ENCODE measurements around the gene VPS35. TPM values are rescaled to one million over a fixed set of nuclear protein-coding genes. Genes with fewer than 3 reads are reported as not detected.
A peak's percentile ranks its signal among the peaks of the same experiment; 100 is the strongest.
"Not testable (repeated sequence)": the region's sequence is repeated elsewhere in the genome, so short reads cannot be mapped to it uniquely, and the experiment has no call there.

VPS35 gene
- total RNA-seq, 4 donors from 2014 or later: 49.1 to 74.8 (median 60.7) TPM

DNA sequence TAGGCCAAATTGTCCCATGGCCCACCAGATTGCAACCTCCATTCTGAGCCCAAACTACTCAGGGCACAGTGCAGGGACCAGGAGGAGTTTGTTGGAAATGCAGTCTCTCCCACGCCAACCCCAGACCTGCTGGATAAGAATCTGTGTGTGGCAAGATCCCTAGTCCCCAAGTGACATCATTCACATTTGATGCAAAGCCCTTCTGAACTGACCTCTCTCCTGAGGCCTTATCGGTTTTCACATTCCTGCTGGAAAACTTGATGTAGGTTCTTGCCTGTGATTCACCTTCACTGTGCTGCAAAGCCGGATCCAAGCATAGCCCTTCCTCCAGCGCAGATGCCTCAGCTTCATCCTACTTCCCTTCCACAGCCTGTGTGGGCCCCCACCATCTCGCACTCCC is 61.2 kb downstream of the VPS35 start:
- TF ChIP-seq, protein P1, sequence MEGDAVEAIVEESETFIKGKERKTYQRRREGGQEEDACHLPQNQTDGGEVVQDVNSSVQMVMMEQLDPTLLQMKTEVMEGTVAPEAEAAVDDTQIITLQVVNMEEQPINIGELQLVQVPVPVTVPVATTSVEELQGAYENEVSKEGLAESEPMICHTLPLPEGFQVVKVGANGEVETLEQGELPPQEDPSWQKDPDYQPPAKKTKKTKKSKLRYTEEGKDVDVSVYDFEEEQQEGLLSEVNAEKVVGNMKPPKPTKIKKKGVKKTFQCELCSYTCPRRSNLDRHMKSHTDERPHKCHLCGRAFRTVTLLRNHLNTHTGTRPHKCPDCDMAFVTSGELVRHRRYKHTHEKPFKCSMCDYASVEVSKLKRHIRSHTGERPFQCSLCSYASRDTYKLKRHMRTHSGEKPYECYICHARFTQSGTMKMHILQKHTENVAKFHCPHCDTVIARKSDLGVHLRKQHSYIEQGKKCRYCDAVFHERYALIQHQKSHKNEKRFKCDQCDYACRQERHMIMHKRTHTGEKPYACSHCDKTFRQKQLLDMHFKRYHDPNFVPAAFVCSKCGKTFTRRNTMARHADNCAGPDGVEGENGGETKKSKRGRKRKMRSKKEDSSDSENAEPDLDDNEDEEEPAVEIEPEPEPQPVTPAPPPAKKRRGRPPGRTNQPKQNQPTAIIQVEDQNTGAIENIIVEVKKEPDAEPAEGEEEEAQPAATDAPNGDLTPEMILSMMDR (IDR thresholded peaks at IDR 0.05): no peak
- TF ChIP-seq POLR2AphosphoS5 (IDR thresholded peaks at IDR 0.05): no peak
- H3K4me3 ChIP-seq: no peak overlapping the region
- no peaks in the 10 kb centered on the region for H3K27me3 ChIP-seq
- H3K36me3 ChIP-seq: no peaks in the 10 kb centered on the region
- no peaks in the 10 kb centered on the region for H3K9me3 ChIP-seq
- DNase-seq (ENCODE audit: low spot score in 2 of 2): no peak
- no peak overlapping the region for H3K27ac ChIP-seq
- WGBS: 86% methylated on average over 5 of the region's 5 CpGs
- H3K4me1 ChIP-seq: peaks cover 4% of the 10 kb centered on the region

DNA sequence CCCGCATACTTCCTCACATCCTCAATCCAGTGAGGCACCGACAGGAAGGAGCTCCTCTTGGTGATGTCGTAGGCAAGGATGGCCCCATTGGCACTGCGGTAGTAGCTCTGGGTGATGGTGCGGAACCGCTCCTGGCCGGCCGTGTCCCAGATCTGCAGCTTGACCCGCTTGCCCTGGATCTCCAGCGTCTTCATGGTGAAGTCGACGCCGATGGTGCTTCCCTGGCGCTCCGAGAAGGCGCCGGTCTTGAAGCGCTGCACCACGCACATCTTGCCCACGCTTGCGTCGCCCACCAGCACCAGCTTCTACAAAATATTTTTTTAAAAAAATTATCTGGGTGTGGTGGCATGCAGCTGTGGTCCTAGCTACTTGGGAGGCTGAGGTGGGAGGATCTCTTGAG is 62.3 kb downstream of the VPS35 start:
- peaks cover 12% of the 10 kb centered on the region for H3K4me1 ChIP-seq
- WGBS: 97% methylated on average over 19 of the region's 22 CpGs
- not testable (repeated sequence) for H3K27ac ChIP-seq; H3K27me3 ChIP-seq; H3K4me3 ChIP-seq; H3K9me3 ChIP-seq; H3K36me3 ChIP-seq; DNase-seq (ENCODE audit: low spot score in 2 of 2)

DNA sequence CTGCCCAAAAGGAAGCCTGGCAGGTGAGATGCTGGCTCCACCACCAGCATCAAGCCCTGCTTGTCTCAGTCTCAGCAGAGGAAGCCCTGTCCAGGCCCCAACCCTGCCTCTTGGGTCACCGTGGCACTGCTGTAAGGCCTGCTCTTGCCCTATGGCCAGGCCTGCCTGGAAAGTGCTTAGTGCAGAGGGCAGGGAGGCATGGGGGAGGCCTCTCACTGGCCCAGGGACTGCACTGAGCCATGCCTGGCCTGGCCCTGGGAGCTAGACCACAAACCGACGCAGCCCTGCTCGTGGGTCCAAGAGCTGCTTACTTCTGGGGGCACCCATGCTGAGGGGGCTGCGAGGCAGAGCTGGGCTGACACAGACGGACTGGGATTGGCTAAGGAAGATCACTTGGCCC is 64.1 kb downstream of the VPS35 start:
- H3K4me3 ChIP-seq, H3K36me3 ChIP-seq: not testable (repeated sequence)

DNA sequence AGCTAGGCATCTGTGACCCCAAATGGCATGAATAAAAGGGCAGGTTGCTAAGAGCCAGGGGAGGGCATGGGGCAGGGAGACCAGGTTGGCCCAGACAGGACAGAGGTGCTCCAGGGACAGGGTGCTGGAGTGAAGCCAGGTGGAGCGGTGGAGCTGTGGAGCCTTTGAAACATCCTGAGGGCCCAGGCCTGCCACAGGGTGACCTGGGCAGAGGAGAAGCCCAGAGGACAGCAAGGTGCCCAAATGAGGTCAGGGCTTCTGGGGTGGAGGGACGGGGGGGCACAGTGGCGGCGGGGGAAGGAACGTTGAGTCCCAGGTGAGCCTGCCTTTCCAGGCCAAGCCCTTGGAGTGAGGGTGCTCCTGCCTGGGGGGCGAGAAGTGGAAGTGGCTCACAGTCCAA is 65.3 kb downstream of the VPS35 start:
- H3K27me3 ChIP-seq; H3K4me3 ChIP-seq; H3K36me3 ChIP-seq; H3K9me3 ChIP-seq; H3K27ac ChIP-seq; DNase-seq (ENCODE audit: low spot score in 2 of 2): not testable (repeated sequence)
- H3K4me1 ChIP-seq: peaks cover 22% of the 10 kb centered on the region
- WGBS: 100% methylated on average over 1 of the region's 6 CpGs

More for the DNA sequence above, 64.1 kb downstream of the VPS35 start:
- WGBS: no CpG with 5 or more reads among the region's 6 CpGs
- not testable (repeated sequence) for H3K27me3 ChIP-seq; H3K9me3 ChIP-seq; DNase-seq (ENCODE audit: low spot score in 2 of 2); H3K27ac ChIP-seq
- peaks cover 26% of the 10 kb centered on the region for H3K4me1 ChIP-seq

DNA sequence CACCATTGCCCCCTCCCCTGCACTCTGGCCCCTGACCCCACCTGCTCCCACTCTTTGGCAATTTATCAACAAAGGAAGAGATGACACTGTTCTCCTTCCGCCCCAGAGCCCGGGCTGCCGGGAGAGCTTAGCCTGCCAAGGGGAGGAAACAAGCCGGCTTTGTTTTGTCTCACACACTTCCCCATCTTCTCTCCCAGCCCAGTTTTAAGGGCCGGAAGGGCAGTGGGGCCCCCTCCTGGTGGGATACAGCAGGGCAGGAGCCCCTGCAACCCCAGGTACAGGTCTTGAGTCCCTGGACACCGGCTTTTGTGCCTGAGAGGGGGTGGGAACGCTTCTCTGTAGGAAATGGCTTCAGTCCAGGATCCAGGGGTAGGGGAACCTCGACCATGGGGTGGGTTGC is 65.7 kb downstream of the VPS35 start:
- not testable (repeated sequence) for H3K9me3 ChIP-seq; H3K4me3 ChIP-seq; DNase-seq (ENCODE audit: low spot score in 2 of 2); H3K36me3 ChIP-seq; H3K27me3 ChIP-seq; H3K27ac ChIP-seq
- H3K4me1 ChIP-seq: peaks cover 22% of the 10 kb centered on the region
- WGBS: no CpG with 5 or more reads among the region's 8 CpGs

DNA sequence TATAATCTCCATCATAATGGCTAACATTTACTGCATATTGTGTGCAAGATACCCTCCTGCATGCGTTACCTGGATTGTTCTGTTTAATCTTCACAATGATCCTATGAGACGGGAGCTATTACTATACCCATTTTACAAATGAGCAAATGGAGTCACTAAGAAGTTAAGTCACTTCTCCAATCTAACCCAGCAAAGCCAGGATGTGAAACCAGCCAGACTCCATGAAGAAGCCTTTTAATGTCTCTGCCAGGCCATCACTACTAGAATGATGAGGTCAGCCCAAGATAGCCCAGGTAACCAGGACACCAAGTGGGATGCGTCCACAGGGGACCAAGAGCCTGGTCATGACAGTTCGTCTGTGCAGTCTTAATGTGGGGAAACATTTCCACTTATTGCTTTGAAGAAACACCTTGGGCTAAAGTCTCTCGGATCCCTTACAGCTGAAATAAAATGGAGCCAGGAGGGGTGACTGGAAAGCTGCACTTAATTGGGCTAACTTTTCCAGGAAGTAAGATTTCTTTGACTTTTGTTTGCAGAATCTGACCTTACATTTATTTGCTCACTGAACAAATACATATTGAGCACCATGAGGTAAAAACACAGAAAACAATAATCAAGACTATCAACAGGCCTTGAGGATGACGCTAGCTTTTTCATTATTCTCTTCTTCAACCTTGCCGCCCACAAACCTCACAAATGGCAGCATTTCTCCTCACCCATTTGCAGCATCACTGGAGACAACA is 66.9 kb downstream of the VPS35 start:
- TF ChIP-seq POLR2A (IDR thresholded peaks at IDR 0.05) (no peak), EP300 (IDR thresholded peaks at IDR 0.05) (no peak), POLR2AphosphoS5 (IDR thresholded peaks at IDR 0.05) (no peak)
- TF ChIP-seq, protein P1 (IDR thresholded peaks at IDR 0.05): no peak
- no peak for DNase-seq (ENCODE audit: low spot score in 2 of 2)
- no peak overlapping the region for H3K4me3 ChIP-seq
- H3K4me1 ChIP-seq: peaks cover 22% of the 10 kb centered on the region
- no peaks in the 10 kb centered on the region for H3K36me3 ChIP-seq
- H3K27ac ChIP-seq: no peak overlapping the region
- no peaks in the 10 kb centered on the region for H3K27me3 ChIP-seq
- H3K9me3 ChIP-seq: no peaks in the 10 kb centered on the region
- WGBS: 91% methylated on average over 7 of the region's 7 CpGs

DNA sequence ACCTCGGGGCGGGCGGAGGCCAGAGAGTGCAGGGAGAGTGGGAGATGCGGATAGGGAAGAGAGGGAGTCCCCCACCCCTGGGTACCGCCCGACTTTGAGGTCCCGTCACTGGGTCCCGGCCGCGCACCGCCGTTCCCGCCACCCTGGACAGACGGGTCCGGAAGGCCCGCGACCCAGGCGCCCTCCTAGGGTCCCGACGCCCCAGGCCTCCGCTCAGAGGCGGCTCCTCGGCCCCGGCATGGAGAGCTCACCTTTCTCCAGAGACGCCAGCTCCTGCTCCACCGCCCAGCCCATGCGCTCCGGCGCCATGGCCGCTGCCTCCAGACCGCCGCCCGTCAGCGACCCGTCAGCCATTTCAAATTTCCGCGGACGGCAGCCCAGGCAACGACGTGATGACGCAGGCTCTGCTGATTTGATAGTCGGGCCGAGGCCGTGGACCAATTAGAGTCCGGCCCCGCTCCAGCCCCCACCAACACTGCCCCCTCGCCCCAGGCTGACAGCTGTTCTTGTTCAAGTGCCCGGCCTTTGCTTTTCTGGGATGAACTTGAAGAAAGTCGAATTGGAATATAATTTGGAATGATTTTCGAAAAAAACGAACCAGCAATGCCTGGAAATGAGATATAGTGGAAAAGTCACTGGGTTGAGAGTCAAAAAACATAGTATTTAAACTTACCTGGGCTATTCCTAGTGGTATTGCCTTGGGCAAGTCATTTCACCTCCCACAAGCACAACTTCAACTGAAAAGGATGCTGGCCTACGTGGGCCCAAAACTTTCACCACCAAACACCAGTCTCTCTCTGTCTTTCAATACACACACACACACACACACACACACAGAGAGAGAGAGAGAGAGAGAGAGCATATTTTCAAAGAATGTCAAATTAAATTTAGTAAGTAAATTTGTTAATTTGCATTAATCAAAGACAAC is 67.7 kb downstream of the VPS35 start, which contains the start of gene SHCBP1:
Gene SHCBP1 (minus strand): TSS at position 374 of the 928 bp plus-strand sequence. CDS start 20 bp downstream, at position 354.
- H3K36me3 ChIP-seq: no peaks in the 10 kb centered on the region
- WGBS: under 1% methylated on average over 33 of the region's 52 CpGs
- DNase-seq (ENCODE audit: low spot score in 2 of 2): peak; percentile 88 to 89
- H3K4me3 ChIP-seq: peak within 1 kb of the TSS; percentile 66
- no peaks in the 10 kb centered on the region for H3K9me3 ChIP-seq
- H3K4me1 ChIP-seq: peaks cover 22% of the 10 kb centered on the region
- no peak for TF ChIP-seq POLR2A (IDR thresholded peaks at IDR 0.05)
- TF ChIP-seq, protein P1 (IDR thresholded peaks at IDR 0.05): no peak
- no peak within 1 kb of the TSS for H3K27ac ChIP-seq
- no peaks in the 10 kb centered on the region for H3K27me3 ChIP-seq
